Stimulated activated CD4-positive, alpha-beta T cell treated with anti-CD3 and anti-CD28 coated beads, Interleukin-2, amount 100 ng/mL, for 4 hours (primary cell): ENCODE data around the gene HERC3.

Experiments
- DNase-seq: peaks from one replicate; pipeline ENCODE4 v3.0.0-alpha.2; 2020; ENCODE audit warnings: low read depth

Gene HERC3

GRCh38 chr4:88746206-88746605 lies 153.9 kb downstream of the HERC3 start:
- DNase-seq: no peak

DNA sequence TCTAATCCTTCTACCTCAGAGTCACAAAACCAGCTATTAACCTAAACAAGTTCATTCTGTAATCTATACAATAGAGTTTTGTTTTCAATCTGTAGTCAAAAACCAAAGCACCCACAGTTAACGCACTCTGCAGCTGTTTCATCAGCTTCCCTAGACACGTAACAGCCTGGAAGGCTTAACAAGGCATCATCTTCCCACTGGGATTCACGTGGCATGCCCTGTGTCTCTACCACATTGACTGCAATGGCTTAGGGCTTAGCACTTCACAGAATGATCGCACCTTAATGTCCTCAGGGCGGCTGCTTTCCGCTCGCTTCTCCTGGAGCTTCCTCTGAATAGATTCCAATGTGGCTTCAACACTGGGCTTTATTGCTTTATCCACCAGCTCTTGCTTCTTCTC lies 155.1 kb downstream of the HERC3 start:
- DNase-seq: no peak

DNA sequence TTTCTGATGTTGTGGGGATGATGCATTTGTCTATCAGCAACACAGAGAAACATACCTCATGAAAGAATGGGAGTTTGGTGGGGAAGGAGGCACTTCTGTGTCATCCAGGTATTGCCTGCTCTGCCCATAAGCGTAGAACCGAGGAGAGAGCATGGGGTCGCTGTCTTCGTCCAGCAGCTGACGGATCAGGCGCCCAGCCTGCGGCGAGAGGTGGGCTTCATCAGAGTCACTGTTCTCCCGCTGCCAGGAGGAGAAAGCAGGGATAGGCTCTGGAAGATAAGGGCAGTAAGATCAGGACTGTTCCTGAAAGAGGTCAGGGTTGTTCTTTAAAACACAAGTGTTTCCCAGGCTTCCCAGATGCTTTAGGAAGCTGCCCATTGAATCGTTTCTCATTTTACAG lies 158.1 kb downstream of the HERC3 start:
- no peak for DNase-seq

DNA sequence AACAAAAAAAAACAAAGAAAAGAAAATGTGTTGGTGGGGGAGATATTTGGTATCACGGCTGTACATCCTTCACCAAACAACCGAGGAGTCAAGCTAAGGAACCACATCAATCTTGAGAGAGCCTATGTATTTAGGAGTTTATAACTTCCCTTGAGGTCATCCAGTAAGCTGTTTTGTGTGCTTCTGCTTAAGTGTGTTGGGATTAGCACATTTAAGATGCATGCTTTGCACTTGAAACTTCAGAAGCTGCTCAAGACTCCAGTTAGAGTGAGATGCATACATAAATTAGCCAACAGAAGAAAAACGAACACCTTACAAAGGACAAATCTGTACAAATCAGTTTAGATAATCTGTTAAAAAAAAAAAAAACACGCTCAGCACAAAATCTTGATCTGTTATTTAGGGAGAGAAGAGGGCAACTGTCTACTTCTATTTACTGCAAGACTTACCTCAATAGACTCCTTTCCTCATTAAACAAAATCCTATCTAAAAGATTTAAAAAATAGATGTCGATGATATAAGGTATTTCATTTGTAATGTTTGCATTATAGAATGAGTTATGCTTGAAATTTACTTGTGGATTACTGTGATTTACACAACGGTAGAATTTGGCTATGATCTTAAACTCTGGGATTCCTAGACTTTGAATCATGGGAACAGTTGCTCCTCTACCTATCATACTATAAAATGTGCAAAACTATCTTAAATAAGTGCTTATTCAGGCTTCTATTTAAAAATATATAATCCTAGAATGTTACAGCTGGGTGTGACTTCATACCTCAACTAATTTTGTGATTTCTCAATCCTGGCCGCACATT lies 159.2 kb downstream of the HERC3 start:
- no peak for DNase-seq

DNA sequence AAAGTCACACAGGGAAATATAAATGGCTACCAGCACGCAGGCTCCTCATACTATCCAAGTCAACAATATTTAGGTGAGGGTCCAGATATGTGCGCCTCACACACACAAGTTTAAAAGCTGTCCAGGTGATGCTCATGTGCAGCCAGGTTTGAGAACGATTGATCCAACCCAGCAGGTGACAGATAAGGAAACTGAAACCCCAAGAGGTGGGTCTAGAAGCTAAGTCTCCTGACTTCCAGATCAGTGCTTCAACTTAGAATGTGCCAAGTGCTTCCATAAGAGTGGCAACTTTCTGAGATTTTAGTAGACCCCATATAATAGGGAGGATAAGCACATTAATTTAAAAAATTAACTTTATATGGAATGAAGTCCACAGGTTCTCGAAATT lies 159.8 kb downstream of the HERC3 start:
- DNase-seq: no peak

- DNase-seq: no peak
Measured at GRCh38 chr4:88752754-88753153, 160.5 kb downstream of the HERC3 start.

GRCh38 chr4:88753658-88754571 lies 161.6 kb downstream of the HERC3 start:
- no peak for DNase-seq

- DNase-seq: no peak
Measured at GRCh38 chr4:88754796-88755195, 162.5 kb downstream of the HERC3 start.

DNA sequence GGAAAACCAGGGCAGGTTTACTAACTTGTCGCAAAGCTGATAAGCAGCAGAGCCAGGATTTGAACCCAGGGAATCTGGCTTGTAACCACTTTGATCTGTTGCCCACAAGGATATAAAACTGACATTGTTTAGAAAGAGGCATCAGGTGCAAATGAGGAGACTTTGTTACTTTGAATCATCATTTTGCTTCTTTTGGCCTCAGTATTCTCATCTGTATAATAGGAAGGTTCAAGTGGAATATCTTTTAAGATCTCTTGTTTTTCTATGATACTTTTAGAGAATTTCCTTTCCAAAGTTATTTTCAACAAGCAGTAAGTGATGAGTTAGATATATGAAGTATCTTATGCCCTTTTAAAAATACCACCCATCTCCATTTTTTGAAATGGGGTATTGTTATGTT lies 163.2 kb downstream of the HERC3 start:
- DNase-seq: no peak

- DNase-seq: no peak
Measured at GRCh38 chr4:88756149-88756548, 163.9 kb downstream of the HERC3 start.

DNA sequence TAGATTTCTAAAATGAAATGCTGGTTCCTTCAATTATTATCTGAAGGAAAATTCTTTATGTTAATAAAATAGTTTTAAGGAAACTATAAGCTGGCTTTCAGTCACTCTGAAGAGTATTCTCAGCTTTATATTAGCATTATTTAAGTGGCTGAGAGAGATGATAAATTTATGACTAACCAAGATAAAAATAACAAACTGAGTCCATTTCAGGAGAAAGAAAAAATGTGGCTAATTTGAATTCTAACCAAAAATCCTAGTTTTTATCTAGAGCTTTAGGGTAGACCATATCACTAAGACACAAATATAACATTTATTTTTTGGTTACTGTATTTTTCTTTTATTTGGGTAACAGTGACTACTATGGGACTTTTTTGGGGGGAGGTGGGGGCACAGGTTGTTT lies 164.8 kb downstream of the HERC3 start:
- no peak for DNase-seq

DNA sequence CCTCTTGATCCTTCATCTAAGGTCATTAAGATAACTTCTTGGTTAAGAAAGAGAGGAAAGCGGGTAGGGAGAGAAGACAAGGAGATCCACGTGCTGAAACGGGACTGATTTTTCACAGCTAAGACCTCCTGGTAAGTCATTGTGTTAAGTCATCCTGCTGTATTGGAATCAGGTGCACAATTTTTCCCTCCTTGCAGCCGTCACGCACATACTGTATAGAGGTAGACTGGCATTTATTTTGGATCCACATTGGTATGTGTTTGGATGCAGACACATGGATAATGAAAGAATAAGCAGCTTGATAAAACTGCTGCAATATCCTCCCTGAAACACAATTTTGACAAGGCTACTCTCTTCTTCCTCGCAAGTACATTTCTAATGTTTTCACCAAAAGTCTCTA lies 165.5 kb downstream of the HERC3 start:
- DNase-seq: no peak
